GM12891 (cell line): ENCODE data around the gene ARHGEF19.

Experiments used
- PAX5 ChIP-seq: IDR thresholded peaks from 2 replicates; pipeline ENCODE4 v1.6.1; 2011; ENCODE audit warnings: low read length, moderate library complexity, mild to moderate bottlenecking; ENCODE audit not compliant: insufficient read depth, severe bottlenecking
- POLR2A ChIP-seq: IDR thresholded peaks from 2 replicates; pipeline ENCODE4 v1.6.1; 2011; ENCODE audit warnings: low read depth, low read length, control low read depth
- POLR2AphosphoS5 ChIP-seq: IDR thresholded peaks from 2 replicates; pipeline ENCODE4 v1.6.1; 2011; ENCODE audit warnings: low read depth, low read length, control low read depth
- SPI1 ChIP-seq: IDR thresholded peaks from 2 replicates; pipeline ENCODE4 v1.6.1; 2011; ENCODE audit warnings: low read depth, low read length, control low read depth
- TAF1 ChIP-seq: IDR thresholded peaks from 2 replicates; pipeline ENCODE4 v1.6.1; 2011; ENCODE audit warnings: low read depth, low read length, control low read depth

- TF ChIP-seq POLR2AphosphoS5 (no peak), POLR2A (no peak), TAF1 (no peak), SPI1 (no peak), PAX5 (no peak)
These were observed 23.6 kb upstream of the ARHGEF19 start for GRCh38 chr1:16235944-16236510.
